Vagina (tissue), 2 donors: ENCODE results near the gene CCDC178.

ENCODE experiments used
- POLR2AphosphoS5 ChIP-seq, 2 donors: sonication (generic); formaldehyde crosslinking; IDR thresholded peaks; one replicate each; pipeline ENCODE4 v1.9.0; 2017; ENCODE audit warnings: antibody characterized with exemption in 2 of 2, mild to moderate bottlenecking in 2 of 2, low read depth in 1 of 2; ENCODE audit not compliant: insufficient read depth in 1 of 2
- TF ChIP-seq, protein P1 (sequence below), 3 experiments: fragments of 450-650 bp in 2 of 3; fragments of 200-600 bp in 1 of 3; sonication (generic) in 1 of 3; IDR thresholded peaks; one replicate each; pipeline ENCODE4 v1.5.1; 2017 to 2019; ENCODE audit warnings: antibody characterized with exemption in 3 of 3, mild to moderate bottlenecking in 2 of 3, moderate library complexity in 2 of 3

DNA sequence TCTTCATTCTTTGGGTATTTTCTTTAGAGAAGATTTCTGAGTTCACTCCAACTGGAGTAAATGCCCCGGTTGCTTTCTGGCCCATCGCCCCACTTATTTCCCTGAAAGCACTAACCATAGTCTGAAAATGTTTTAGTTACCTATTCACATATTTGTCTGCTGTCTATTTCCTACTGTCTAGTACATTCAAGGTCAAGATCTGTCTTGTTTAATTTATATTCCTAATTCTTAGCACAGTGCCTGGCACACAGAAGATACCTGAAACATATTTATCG is 533.3 kb downstream of the CCDC178 start:
- TF ChIP-seq, protein P1, sequence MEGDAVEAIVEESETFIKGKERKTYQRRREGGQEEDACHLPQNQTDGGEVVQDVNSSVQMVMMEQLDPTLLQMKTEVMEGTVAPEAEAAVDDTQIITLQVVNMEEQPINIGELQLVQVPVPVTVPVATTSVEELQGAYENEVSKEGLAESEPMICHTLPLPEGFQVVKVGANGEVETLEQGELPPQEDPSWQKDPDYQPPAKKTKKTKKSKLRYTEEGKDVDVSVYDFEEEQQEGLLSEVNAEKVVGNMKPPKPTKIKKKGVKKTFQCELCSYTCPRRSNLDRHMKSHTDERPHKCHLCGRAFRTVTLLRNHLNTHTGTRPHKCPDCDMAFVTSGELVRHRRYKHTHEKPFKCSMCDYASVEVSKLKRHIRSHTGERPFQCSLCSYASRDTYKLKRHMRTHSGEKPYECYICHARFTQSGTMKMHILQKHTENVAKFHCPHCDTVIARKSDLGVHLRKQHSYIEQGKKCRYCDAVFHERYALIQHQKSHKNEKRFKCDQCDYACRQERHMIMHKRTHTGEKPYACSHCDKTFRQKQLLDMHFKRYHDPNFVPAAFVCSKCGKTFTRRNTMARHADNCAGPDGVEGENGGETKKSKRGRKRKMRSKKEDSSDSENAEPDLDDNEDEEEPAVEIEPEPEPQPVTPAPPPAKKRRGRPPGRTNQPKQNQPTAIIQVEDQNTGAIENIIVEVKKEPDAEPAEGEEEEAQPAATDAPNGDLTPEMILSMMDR (IDR thresholded peaks at IDR 0.05), result no peak
- TF ChIP-seq POLR2AphosphoS5 (IDR thresholded peaks at IDR 0.05; ENCODE audit: insufficient read depth in 1 of 2, low read depth in 1 of 2), result no peak
